Bronchial epithelial cell (primary cell): ENCODE results near the gene MAP3K20. TPM values are rescaled to one million over a fixed set of nuclear protein-coding genes. Genes with fewer than 3 reads are reported as not detected.
A peak's percentile ranks its signal among the peaks of the same experiment; 100 is the strongest.

Experiments used
- DNase-seq: peaks from one replicate; pipeline ENCODE4 v3.0.0-alpha.2; 2010; ENCODE audit warnings: low read depth
- FAIRE-seq: peaks from 2 replicates; lab custom pipeline; 2011; peaks lifted over from hg19 to GRCh38; lab: Jason Lieb, UNC
- H3K27me3 ChIP-seq: 2 replicates; pipeline ENCODE4 v1.5.1; 2011; ENCODE audit warnings: low read length; ENCODE audit not compliant: control insufficient read depth, insufficient read depth
- H3K36me3 ChIP-seq: 2 replicates; pipeline ENCODE4 v1.5.1; 2011; ENCODE audit warnings: low read length; ENCODE audit not compliant: control insufficient read depth, insufficient read depth
- H3K4me3 ChIP-seq: 2 replicates; pipeline ENCODE4 v1.5.1; 2011; ENCODE audit warnings: mild to moderate bottlenecking, low read depth, low read length, control low read depth
- total RNA-seq: library from RNA; depleted of rRNA; stranded (reverse); fragments of >200 nt; gene quantifications from 2 replicates; pipeline ENCODE4 v1.2.1, GENCODE V29; 2014
- TF ChIP-seq, protein P1 (sequence below): IDR thresholded peaks from 2 replicates; pipeline ENCODE4 v1.5.1; 2011; ENCODE audit warnings: mild to moderate bottlenecking, moderate library complexity, low read length, control low read depth, inconsistent platforms; ENCODE audit not compliant: insufficient read depth, severe bottlenecking

MAP3K20 gene
- total RNA-seq, 1 donor from 2014 or later, result 43.2 TPM

DNA sequence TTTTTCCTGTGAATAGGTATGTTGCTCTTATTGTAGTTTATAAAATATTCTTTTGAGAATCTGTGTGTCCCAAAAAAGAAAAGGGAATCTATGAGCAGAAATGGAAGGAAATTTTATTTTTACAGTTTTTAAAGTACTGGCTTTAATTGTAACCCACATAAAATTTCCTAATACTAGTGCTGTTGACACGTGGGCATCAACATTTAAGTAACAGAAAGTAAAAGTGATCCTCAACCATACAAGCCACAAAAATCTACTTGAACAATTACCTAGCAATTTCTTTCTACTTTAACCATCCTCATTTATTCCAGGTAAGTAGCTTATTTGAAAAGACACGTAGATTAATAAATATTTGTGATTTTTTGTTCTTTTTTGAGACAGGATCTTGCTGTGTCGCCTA is 62.0 kb downstream of the MAP3K20 start:
- no peak for DNase-seq
- H3K36me3 ChIP-seq, result no peaks in the 10 kb centered on the region
- TF ChIP-seq, protein P1, sequence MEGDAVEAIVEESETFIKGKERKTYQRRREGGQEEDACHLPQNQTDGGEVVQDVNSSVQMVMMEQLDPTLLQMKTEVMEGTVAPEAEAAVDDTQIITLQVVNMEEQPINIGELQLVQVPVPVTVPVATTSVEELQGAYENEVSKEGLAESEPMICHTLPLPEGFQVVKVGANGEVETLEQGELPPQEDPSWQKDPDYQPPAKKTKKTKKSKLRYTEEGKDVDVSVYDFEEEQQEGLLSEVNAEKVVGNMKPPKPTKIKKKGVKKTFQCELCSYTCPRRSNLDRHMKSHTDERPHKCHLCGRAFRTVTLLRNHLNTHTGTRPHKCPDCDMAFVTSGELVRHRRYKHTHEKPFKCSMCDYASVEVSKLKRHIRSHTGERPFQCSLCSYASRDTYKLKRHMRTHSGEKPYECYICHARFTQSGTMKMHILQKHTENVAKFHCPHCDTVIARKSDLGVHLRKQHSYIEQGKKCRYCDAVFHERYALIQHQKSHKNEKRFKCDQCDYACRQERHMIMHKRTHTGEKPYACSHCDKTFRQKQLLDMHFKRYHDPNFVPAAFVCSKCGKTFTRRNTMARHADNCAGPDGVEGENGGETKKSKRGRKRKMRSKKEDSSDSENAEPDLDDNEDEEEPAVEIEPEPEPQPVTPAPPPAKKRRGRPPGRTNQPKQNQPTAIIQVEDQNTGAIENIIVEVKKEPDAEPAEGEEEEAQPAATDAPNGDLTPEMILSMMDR, result no peak
- no peak for FAIRE-seq
- no peaks in the 10 kb centered on the region for H3K27me3 ChIP-seq
- H3K4me3 ChIP-seq, result no peak overlapping the region

DNA sequence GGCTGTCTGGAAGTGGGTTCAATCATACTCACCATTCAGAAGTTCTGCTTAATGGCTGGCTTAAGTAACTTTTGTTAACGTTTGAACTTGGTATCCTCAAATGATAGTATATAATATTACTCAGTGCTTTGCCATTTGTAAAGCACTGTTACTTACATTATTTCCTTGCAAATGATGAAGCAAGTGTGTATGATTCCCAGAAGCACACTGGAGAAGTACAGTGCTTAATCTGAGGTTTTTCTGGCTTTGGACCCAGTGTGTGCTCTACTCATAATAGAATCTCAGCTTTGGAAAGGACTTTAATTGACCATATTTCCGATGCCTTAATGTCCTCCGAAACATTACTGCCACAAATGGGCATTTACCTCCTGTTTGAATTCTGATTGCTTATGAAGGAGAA is 63.3 kb downstream of the MAP3K20 start:
- FAIRE-seq (no peak), DNase-seq (no peak)
- no peak overlapping the region for H3K4me3 ChIP-seq
- no peaks in the 10 kb centered on the region for H3K36me3 ChIP-seq
- H3K27me3 ChIP-seq, result no peaks in the 10 kb centered on the region
- TF ChIP-seq, protein P1, result no peak

DNA sequence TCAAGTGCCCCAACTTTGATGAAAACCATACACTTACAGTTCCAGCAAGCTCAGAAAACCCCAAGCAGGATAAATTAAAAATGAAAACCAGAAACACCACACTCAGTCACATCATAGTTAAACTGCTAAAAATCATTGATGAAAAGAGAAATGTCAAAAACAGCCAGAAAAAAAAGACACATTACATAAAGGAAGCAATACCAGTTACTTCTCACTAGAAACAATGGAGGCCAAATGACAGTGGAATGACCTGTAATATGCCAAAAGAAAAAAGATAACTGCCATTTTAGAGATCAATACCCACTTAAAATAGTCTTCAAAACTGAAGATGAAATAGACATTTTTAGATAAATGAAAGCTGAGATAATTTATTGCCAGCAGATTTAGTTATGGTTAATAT is 66.0 kb downstream of the MAP3K20 start:
- TF ChIP-seq, protein P1, result no peak
- Histone ChIP-seq H3K36me3 (no peaks in the 10 kb centered on the region), H3K4me3 (no peak overlapping the region), H3K27me3 (no peaks in the 10 kb centered on the region)
- FAIRE-seq (no peak), DNase-seq (no peak)

DNA sequence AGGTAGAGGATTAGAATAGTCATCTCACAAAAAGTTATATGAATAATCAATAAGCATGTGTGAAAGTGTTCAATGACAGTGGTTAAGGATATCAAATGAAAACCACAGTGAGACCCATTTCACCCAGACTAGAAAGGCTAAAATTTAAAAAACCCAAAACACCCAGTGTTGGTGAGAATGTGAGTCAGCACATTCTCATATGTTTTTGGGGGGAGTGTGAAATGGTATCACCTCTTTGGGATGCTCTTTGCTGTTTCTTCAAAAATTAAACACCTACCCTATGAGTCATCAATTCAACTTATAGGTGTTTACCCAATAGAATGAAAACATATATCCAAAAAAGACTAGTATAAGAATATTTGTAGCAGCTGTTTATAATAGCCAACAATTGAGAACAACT is 69.8 kb downstream of the MAP3K20 start:
- TF ChIP-seq, protein P1, result no peak
- H3K4me3 ChIP-seq, result no peak overlapping the region
- DNase-seq (peak; percentile 38), FAIRE-seq (no peak)
- H3K27me3 ChIP-seq, result no peaks in the 10 kb centered on the region
- no peaks in the 10 kb centered on the region for H3K36me3 ChIP-seq

- FAIRE-seq (no peak), DNase-seq (peak; percentile 65)
- Histone ChIP-seq H3K36me3 (no peaks in the 10 kb centered on the region), H3K27me3 (no peaks in the 10 kb centered on the region), H3K4me3 (no peak overlapping the region)
- TF ChIP-seq, protein P1, result no peak
Observed at GRCh38 chr2:173146590-173146989, 70.9 kb downstream of the MAP3K20 start.

DNA sequence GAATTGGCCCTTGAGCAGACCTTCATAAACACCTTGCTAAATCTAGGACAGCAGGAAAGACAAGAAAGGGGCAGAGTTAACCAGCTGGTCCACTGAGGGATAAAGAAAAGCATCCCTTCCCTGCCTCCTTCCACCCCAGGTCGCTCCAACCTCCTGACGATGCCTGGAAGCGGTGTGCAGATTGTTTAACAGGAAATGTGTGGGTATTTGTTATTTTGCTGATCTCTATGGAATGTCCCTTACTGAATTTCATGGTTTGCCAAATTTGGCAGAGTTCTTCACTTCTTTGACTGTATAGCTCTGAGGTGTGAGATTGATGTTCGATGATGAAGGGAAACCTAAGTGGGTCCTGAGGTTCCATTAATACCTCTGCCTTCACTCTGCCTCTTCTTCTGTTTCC is 72.9 kb downstream of the MAP3K20 start:
- peak; percentile 74 for DNase-seq
- FAIRE-seq, result peak; percentile 40
- no peaks in the 10 kb centered on the region for H3K36me3 ChIP-seq
- no peak overlapping the region for H3K4me3 ChIP-seq
- TF ChIP-seq, protein P1, result no peak
- H3K27me3 ChIP-seq, result no peaks in the 10 kb centered on the region
